ENCODE measurements around the gene AQP12B. TPM values are rescaled to one million over a fixed set of nuclear protein-coding genes. Genes with fewer than 3 reads are reported as not detected.

AQP12B gene
- total and polyA plus RNA-seq, 9 of the 15 experiments (the other 6 are each of a cell fraction or from before 2014, with no cell fraction given): not detected

DNA sequence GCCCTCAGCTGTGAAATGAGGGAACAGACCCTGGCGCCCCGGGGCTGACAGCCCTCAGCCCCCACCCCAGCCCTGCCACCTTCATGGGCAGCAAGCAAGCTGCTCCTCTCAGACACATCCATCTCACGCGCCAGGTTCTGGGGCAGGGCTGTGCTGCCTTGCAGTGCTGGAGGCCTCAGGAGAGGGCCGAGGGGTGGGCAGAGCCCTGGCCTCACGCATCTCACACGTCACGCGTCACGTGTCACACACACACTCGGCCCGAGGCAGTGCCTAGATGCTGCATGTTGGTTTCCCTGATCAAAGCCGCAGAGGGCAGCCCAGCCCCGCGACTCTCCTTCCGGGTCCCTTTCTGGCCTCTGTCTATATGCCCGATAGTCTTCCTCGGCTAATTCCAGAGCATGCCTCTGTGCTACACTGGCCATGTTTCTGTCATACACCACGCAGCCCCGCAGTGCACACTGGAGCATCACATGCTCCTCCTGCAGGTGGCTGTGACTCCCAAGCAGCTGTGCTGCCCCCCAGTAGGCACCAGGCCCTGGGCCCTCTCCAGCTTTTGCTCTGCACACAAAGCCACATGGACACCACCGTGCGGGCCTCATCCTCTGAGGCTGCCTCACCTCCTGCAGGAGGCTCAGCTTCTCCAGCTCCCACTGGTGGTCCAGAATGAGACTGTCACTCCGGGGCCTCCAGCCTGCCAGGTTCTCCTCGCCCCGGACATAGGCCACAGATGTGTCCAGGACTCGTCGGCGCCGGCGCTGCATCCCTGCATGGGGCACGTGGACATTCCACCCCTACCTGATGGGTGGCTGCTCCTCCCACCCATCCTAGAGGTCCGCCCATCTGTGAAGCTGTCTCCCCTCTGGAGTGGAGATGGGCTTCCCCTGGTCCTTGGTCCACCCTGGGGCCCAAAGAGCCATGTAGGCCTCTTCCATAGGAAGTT lies 40.4 kb upstream of the AQP12B start:
- H3K9me1 ChIP-seq (ENCODE audit: control insufficient read depth, insufficient read depth, low read length): no peaks in the 10 kb centered on the region
- H3K79me2 ChIP-seq (ENCODE audit: control insufficient read depth, insufficient read depth, low read length): no peaks in the 10 kb centered on the region
- H3K27me3 ChIP-seq (ENCODE audit: control insufficient read depth in 2 of 2, insufficient read depth in 2 of 2, low read length in 2 of 2): peaks cover 0 to 75% of the 10 kb centered on the region in 2 experiments; a peak in 3 of 5 replicates
- ChIA-PET CTCF (ENCODE audit: low intra/inter-chr PET ratio) (no interaction called here), POLR2A (no interaction called here)
- intact Hi-C loops (cut with micrococcal nuclease) (no loop called here), in situ Hi-C loops (cut with MboI) (no loop called here)
- no peak overlapping the region for H3K27ac ChIP-seq (ENCODE audit: extremely low read depth, low read depth, low read length)
- DNase-seq (ENCODE audit: extremely low read depth in 1 of 4, low spot score in 3 of 4) (peak in 2 of 4 experiments; percentile 12 to 17), ATAC-seq (peak; percentile 57), FAIRE-seq (no peak)
- no peak overlapping the region for H3K4me2 ChIP-seq (ENCODE audit: insufficient read depth, low read length)
- 0% methylated on average over 13 of the region's 32 CpGs for WGBS (ENCODE audit: insufficient coverage, low coverage, missing lambda C conversion rate)
- no peak overlapping the region for H3K9ac ChIP-seq (ENCODE audit: insufficient read depth in 1 of 2, low read depth in 2 of 2, low read length in 2 of 2)
- H4K20me1 ChIP-seq (replicated peaks; ENCODE audit: control insufficient read depth, insufficient read depth, low read length): no peaks in the 10 kb centered on the region
- BruUV-seq (replicated peaks): no TSS peak
- no peaks in the 10 kb centered on the region for H3K36me3 ChIP-seq (ENCODE audit: control insufficient read depth, insufficient read depth, low read length)
- H3K4me3 ChIP-seq: no peak overlapping the region
- no peaks in the 10 kb centered on the region for H3K9me3 ChIP-seq (replicated peaks; ENCODE audit: control insufficient read depth, insufficient read depth, low read depth, low read length)
- H2AFZ ChIP-seq (ENCODE audit: low read depth, low read length): no peak overlapping the region
- peaks cover 0 to 8% of the 10 kb centered on the region in 2 experiments; a peak in 1 of 5 replicates for H3K4me1 ChIP-seq (replicated peaks in 1 of 2; ENCODE audit: control insufficient read depth in 2 of 2, insufficient read depth in 2 of 2, low read length in 2 of 2)
- TF ChIP-seq CAMTA2 (CRISPR knock-in tag; conservative IDR thresholded peaks at IDR 0.05) (no peak), ZNF766 (CRISPR knock-in tag; conservative IDR thresholded peaks at IDR 0.05) (no peak), NRF1 (conservative IDR thresholded peaks at IDR 0.05 in 1 of 2, IDR thresholded peaks at IDR 0.05 in 1 of 2) (no peak), PHF20 (IDR thresholded peaks at IDR 0.05; ENCODE audit: partially characterized antibody) (no peak), ATF1 (CRISPR knock-in tag; IDR thresholded peaks at IDR 0.05) (no peak), ATF1 (tag; IDR thresholded peaks at IDR 0.05) (no peak), POLR2B (IDR thresholded peaks at IDR 0.05; ENCODE audit: low read depth, partially characterized antibody) (no peak), PTTG1 (tag; IDR thresholded peaks at IDR 0.05; ENCODE audit: low read depth) (no peak), ESRRA (IDR thresholded peaks at IDR 0.05; ENCODE audit: borderline replicate concordance, low read depth) (no peak), ETV5 (CRISPR knock-in tag; IDR thresholded peaks at IDR 0.05; ENCODE audit: low read depth) (no peak), FOXK2 (conservative IDR thresholded peaks at IDR 0.05 in 1 of 2, IDR thresholded peaks at IDR 0.05 in 1 of 2; ENCODE audit: low read depth in 2 of 2) (no peak)
- TF ChIP-seq, protein P1, sequence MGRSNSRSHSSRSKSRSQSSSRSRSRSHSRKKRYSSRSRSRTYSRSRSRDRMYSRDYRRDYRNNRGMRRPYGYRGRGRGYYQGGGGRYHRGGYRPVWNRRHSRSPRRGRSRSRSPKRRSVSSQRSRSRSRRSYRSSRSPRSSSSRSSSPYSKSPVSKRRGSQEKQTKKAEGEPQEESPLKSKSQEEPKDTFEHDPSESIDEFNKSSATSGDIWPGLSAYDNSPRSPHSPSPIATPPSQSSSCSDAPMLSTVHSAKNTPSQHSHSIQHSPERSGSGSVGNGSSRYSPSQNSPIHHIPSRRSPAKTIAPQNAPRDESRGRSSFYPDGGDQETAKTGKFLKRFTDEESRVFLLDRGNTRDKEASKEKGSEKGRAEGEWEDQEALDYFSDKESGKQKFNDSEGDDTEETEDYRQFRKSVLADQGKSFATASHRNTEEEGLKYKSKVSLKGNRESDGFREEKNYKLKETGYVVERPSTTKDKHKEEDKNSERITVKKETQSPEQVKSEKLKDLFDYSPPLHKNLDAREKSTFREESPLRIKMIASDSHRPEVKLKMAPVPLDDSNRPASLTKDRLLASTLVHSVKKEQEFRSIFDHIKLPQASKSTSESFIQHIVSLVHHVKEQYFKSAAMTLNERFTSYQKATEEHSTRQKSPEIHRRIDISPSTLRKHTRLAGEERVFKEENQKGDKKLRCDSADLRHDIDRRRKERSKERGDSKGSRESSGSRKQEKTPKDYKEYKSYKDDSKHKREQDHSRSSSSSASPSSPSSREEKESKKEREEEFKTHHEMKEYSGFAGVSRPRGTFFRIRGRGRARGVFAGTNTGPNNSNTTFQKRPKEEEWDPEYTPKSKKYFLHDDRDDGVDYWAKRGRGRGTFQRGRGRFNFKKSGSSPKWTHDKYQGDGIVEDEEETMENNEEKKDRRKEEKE (IDR thresholded peaks at IDR 0.05; ENCODE audit: borderline replicate concordance in 1 of 2, control insufficient read depth in 1 of 2, low read depth in 2 of 2, low read length in 1 of 2): no peak
